GM12878 (cell line): Measurements from ENCODE around the gene OLFM1.

Experiments used
- ASH2L ChIP-seq: fragments of 300-600, 200-600 bp; sonication (generic); IDR thresholded peaks from 2 replicates; pipeline ENCODE4 v1.6.1; 2017; ENCODE audit warnings: low read depth, mild to moderate bottlenecking, borderline replicate concordance
- ATF2 ChIP-seq: IDR thresholded peaks from 2 replicates; pipeline ENCODE4 v1.6.1; 2012; ENCODE audit warnings: low read length, inconsistent platforms
- CTCF ChIP-seq, 3 experiments: IDR thresholded peaks in 2 of 3; conservative IDR thresholded peaks in 1 of 3; 2 replicates each; pipeline ENCODE4 v1.5.1; 2011; ENCODE audit warnings: low read depth in 3 of 3, low read length in 3 of 3, mild to moderate bottlenecking in 3 of 3, control low read depth in 2 of 3, moderate library complexity in 2 of 3, inconsistent platforms in 1 of 3, mixed read lengths in 1 of 3; ENCODE audit not compliant: control insufficient read depth in 2 of 3, insufficient read depth in 1 of 3; ENCODE audit errors: extremely low read depth in 1 of 3
- EGR1 ChIP-seq, 2 experiments: IDR thresholded peaks; 1 replicate in 1 of 2; 2 replicates in 1 of 2; pipeline ENCODE4 v1.6.1; 2011 to 2012; ENCODE audit warnings: low read depth in 2 of 2, low read length in 2 of 2, borderline replicate concordance in 1 of 2, mild to moderate bottlenecking in 1 of 2, moderate library complexity in 1 of 2
- EP300 ChIP-seq, 2 experiments: fragments of 150-350 bp in 1 of 2; IDR thresholded peaks; 2 replicates each; pipeline ENCODE4 v1.6.1; 2011 to 2012; ENCODE audit warnings: low read depth in 2 of 2, low read length in 2 of 2, borderline replicate concordance in 1 of 2, improper control_type of control experiment in 1 of 2, inconsistent platforms in 1 of 2; ENCODE audit not compliant: control insufficient read depth in 1 of 2
- FOXM1 ChIP-seq: IDR thresholded peaks from 2 replicates; pipeline ENCODE4 v1.6.1; 2012; ENCODE audit warnings: low read depth, mild to moderate bottlenecking, inconsistent platforms, low read length, moderate library complexity
- NBN ChIP-seq: fragments of 450-650 bp; IDR thresholded peaks from 2 replicates; pipeline ENCODE4 v1.6.1; 2016
- SUZ12 ChIP-seq: fragments of 200-600 bp; sonication (generic); IDR thresholded peaks from one replicate; pipeline ENCODE4 v1.6.1; 2018; ENCODE audit warnings: antibody characterized with exemption, mild to moderate bottlenecking; ENCODE audit not compliant: unreplicated experiment
- TCF7 ChIP-seq: IDR thresholded peaks from 2 replicates; pipeline ENCODE4 v1.6.1; 2014; ENCODE audit warnings: antibody characterized with exemption, borderline replicate concordance
- TF ChIP-seq, protein P1 (sequence below): fragments of 450-650 bp; IDR thresholded peaks from 2 replicates; pipeline ENCODE4 v1.6.1; 2017; ENCODE audit warnings: borderline replicate concordance

GRCh38 chr9:135135171-135135928, 47.9 kb downstream of the OLFM1 start:
- TF ChIP-seq ATF2 (no peak), SUZ12 (no peak), CTCF (IDR thresholded peaks at IDR 0.05 in 2 of 3, conservative IDR thresholded peaks at IDR 0.05 in 1 of 3; ENCODE audit: control insufficient read depth in 2 of 3, extremely low read depth in 1 of 3, insufficient read depth in 1 of 3, low read depth in 3 of 3, low read length in 3 of 3) (no peak), FOXM1 (no peak), ASH2L (no peak), NBN (no peak), EP300 (IDR thresholded peaks at IDR 0.05; ENCODE audit: borderline replicate concordance in 1 of 2, control insufficient read depth in 1 of 2, low read depth in 2 of 2, low read length in 2 of 2) (no peak), EGR1 (IDR thresholded peaks at IDR 0.05; ENCODE audit: borderline replicate concordance in 1 of 2, low read depth in 2 of 2, low read length in 2 of 2) (no peak), TCF7 (no peak)
- TF ChIP-seq, protein P1, sequence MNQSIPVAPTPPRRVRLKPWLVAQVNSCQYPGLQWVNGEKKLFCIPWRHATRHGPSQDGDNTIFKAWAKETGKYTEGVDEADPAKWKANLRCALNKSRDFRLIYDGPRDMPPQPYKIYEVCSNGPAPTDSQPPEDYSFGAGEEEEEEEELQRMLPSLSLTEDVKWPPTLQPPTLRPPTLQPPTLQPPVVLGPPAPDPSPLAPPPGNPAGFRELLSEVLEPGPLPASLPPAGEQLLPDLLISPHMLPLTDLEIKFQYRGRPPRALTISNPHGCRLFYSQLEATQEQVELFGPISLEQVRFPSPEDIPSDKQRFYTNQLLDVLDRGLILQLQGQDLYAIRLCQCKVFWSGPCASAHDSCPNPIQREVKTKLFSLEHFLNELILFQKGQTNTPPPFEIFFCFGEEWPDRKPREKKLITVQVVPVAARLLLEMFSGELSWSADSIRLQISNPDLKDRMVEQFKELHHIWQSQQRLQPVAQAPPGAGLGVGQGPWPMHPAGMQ: no peak
